Stimulated activated CD8-positive, alpha-beta memory T cell treated with anti-CD3 and anti-CD28 coated beads, Interleukin-12 subunit alpha, Interleukin-12 subunit beta, amount 100 ng/mL, for 4 hours (primary cell): ENCODE data around the gene PARM1.

Experiments used
- DNase-seq: peaks from one replicate; pipeline ENCODE4 v3.0.0-alpha.2; 2020; ENCODE audit warnings: low read depth

Gene PARM1, protein sequence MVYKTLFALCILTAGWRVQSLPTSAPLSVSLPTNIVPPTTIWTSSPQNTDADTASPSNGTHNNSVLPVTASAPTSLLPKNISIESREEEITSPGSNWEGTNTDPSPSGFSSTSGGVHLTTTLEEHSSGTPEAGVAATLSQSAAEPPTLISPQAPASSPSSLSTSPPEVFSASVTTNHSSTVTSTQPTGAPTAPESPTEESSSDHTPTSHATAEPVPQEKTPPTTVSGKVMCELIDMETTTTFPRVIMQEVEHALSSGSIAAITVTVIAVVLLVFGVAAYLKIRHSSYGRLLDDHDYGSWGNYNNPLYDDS

DNA sequence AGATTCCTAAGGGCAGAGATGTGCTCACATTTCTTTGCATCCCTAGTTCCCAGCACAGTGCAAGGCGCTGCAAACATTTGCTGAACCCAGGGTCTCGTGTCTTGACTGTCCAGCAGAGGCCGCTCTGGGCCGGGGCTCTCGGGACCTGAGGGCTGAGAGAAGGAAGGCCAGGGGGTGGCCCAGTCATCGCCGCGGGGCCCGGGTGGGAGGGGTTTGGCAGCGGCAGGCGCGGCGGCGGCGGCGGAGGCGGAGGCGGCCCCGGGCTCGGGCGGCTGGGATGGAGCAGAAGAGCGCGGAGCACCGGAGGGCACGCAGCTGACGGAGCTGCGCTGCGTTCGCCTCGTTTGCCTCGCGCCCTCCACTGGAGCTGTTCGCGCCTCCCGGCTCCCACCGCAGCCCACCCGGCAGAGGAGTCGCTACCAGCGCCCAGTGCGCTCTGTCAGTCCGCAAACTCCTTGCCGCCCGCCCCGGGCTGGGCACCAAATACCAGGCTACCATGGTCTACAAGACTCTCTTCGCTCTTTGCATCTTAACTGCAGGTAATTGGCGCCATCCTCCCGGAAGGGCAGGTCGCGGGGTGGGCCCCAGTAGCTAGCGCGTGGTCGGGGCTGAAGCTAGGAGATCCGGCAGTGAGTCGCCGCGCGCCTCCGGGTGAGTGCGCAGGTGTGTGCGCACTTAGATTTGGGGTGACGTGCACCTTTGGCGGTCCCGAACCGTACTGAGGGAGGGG, at the start of gene PARM1:
TSS of gene PARM1 (plus strand) at position 285 of the 730 bp plus-strand sequence. CDS start at position 497, 212 bp downstream.
- peak; percentile 2 for DNase-seq

- DNase-seq: no peak
These were observed 48.6 kb upstream of the PARM1 start for GRCh38 chr4:74884266-74884665.

DNA sequence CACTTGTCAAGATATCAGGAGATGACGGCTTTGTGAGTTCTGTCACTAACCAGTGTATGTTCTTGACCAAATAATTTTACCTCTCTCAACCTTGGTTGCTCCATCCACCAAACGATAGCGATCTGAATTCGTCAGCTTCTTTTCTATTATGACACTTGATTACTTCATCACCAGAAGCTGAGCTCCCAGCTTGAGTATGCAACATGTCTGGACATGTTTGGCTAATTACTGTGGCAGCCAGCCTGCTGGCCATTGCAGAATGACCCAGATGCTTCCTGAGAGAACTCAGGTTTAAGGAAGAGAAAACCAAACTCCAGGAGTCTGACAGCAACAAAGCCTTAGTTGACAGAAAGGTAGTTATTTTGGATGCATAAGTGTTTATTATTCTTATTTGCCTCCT, 46.4 kb upstream of the PARM1 start:
- DNase-seq: no peak

GRCh38 chr4:74890341-74890740, 42.6 kb upstream of the PARM1 start:
- DNase-seq: no peak

- no peak for DNase-seq
These were observed 41.9 kb upstream of the PARM1 start for GRCh38 chr4:74891037-74891436.

GRCh38 chr4:74893171-74893570, 39.7 kb upstream of the PARM1 start:
- no peak for DNase-seq

- no peak for DNase-seq
These were observed 36.3 kb upstream of the PARM1 start for GRCh38 chr4:74896595-74896994.

- DNase-seq: no peak
These were observed 35.5 kb upstream of the PARM1 start for GRCh38 chr4:74897386-74897785.

DNA sequence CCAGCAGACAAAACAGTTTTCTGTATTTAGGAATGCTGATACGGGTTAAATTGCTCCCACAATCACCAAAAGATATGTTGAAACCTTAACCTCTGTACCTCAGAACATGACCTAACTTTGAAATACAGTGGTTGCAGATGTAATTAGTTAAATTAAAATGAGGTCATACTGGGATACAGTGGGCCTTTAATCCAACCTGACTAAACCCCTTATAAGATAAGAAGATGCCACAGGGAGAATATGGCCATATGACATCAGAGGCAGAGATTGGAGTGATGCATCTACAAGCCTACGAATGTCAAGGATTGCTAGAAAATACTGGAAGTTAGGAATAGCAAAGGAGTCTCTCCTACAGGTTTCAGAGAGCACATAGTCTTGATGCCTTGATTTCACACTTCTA, 32.1 kb upstream of the PARM1 start:
- no peak for DNase-seq

DNA sequence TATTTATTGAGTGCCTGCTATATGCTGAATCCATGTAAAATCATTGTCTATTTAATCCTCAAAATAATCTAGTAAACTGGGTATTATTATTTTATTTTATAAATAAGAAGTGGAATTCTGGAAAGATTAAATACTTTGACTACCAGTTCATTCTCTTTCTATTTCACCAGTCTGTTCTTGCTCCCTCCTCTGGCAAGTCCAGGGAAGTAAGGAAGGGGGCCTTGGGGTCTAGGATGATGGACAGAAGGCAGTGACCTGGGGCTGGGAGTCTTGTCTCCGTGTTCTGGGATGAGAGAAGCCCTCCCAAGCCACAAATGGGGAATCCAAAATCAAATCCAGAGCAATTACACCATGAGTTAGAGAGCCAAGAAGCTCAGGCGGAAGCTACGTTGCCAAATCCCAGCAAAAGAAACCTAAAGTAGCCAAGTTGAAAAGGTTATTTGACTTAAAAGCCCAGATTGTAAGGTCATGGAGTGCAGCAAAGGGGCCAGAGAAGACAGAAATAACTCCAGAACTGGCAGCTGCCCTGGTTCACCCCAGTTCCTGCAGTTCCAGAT, 28.3 kb upstream of the PARM1 start:
- no peak for DNase-seq

GRCh38 chr4:74906771-74907170, 26.1 kb upstream of the PARM1 start:
- no peak for DNase-seq

GRCh38 chr4:74919783-74920182, 13.1 kb upstream of the PARM1 start:
- no peak for DNase-seq

GRCh38 chr4:74920704-74921103, 12.2 kb upstream of the PARM1 start:
- DNase-seq: no peak

GRCh38 chr4:74921490-74921889, 11.4 kb upstream of the PARM1 start:
- no peak for DNase-seq

- no peak for DNase-seq
These were observed 6.9 kb upstream of the PARM1 start for GRCh38 chr4:74926007-74926406.

DNA sequence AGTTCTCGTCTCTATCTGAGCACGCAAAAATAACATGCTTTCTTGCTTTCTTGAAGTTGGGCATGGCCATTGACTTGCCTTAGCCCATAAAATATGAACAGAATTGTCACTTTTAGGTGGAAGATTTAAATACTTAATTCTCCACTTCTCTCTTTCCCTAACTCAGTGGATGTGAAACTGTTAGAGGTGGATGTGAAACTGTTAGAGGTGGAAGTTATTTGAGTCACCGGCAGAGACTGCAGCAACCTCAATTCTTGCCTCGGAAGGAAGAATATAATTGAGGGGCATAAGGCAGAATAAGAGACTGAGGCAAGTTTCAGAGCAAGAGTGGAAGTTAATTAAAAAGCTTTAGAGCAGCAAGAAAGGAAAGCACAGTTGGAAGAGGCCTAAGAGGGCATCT, 2.8 kb upstream of the PARM1 start:
- DNase-seq: no peak

DNA sequence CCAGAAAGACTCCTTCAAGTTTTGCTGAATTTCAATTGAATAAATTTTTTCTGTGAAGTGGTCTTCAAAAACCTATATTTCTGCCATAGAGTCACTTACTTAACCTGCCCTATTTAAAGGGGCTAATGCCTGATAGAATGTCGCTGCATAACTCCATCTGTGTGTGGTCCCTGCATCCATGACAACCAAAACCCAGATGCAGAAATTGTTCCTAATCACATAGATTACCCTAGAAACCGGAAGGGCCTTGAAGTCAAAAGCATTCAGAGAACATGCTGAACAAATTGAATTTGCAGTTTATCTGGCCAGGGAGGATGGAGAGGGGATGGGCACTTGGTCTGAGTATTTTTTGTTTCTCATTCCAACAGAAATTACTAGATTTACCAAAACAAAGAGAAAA, 1.5 kb upstream of the PARM1 start:
- DNase-seq: no peak

GRCh38 chr4:74932010-74932409, 906 bp upstream of the PARM1 start:
- no peak for DNase-seq

DNA sequence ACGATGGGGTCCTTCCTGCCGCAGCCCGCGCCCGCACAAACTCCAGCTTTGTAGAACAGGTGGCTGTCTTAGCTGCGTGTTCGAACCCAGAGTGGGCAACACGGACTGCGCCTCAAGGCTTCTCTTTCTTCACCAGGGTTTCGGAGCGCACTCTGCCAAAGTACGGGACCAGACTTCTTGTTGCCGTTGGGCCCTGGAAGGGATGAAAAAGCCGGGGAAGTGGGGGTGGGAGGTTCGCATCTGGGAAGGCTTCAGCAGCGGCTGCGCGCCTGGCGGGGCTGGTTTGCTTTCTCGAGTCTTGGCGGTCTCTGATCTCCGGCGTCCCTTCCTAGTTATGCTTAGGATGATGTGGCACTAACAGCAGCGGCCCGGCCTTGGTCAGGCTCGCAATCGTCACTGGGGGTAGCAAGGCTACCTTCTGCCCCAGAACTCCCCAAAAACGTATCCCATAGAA, 673 bp downstream of the PARM1 start:
- no peak for DNase-seq

DNA sequence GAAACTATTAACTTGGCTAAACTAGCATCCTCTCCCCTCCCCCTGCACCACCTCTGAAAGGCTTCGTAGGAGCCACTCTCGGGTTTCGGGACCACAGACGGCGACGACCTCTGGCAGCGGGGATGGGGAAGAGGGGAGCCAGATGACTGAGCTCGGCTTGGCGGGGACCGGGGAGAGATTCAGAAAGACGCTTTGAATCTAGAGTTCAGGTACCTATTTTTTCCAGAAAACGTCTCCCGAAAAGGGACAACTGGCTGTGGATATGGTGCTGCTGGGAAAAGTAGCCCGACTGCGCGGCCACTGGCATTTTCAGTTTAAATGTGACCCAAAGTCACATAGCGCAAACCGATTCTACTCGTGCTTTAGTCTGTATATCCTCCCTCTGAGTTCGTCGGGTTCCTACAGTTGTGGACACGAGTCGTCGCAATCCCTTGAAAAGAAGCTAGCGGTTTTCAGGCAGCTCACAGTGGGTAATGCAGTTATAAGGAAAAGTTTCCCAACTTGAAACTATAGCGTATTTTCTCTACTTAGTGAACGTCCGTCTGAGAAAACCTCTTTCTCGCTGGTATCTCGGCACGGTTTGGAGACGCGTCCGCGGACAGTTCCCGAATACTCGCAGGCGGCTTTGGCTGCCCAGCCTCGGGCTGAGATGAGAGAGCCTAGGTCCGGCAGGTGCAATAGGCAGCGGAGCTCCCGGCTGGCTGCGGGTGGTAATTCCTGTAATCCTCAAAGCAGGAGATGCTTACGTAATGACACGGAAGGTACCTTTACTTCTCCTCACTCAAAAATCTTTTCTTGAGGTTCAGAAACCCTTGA, 1.3 kb downstream of the PARM1 start:
- no peak for DNase-seq

GRCh38 chr4:74934888-74935287, 2.0 kb downstream of the PARM1 start:
- no peak for DNase-seq

DNA sequence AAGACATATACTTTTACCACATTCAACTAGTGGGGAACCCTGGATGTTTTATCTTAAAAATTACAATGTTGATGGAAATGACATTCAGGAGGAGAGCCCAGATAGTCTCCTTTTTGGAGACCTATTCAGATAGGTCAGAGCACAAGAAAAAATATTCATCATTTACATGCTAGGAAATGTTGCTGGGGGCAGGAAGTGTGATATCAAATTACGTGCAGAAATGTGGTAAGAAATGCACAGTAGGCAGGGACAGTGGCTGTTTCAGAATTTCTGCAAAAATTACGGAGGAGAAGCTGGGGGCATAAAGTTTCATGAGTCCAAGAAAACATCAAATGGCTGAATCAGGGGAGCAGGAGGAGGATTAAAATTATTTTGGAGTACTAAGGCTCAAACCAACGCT, 8.2 kb downstream of the PARM1 start:
- no peak for DNase-seq
